ENCODE results near the gene ABTB1. TPM values are rescaled to one million over a fixed set of nuclear protein-coding genes. Genes with fewer than 3 reads are reported as not detected.

Gene ABTB1
- total RNA-seq, 1 donor from 2014 or later: 11.8 TPM

DNA sequence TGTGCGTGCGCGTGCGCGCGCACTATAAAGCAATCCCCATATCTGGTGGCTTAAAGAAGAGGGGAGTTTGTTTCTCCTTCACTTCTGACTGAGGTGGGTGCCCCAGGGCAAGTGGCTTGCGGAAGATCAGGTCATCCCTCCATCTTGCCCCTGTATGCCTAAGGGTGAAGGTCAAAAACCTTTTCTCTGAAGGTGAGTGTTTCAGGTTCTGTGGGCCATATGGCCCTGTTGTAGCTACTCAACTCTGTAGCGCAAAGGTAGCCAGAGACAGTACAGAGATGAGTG lies 5.5 kb downstream of the ABTB1 start:
- Histone ChIP-seq H3K9ac (ENCODE audit: low read length) (no peak overlapping the region), H3K27ac (ENCODE audit: low read depth, low read length) (no peak overlapping the region), H3K79me2 (ENCODE audit: insufficient read depth, low read length) (no peaks in the 10 kb centered on the region), H4K20me1 (ENCODE audit: insufficient read depth, low read length) (no peaks in the 10 kb centered on the region), H3K4me2 (ENCODE audit: low read length) (no peak overlapping the region), H3K36me3 (ENCODE audit: insufficient read depth, low read length) (no peaks in the 10 kb centered on the region), H2AFZ (ENCODE audit: low read depth, low read length) (no peak overlapping the region), H3K4me3 (ENCODE audit: insufficient read depth, low read depth, low read length) (no peak overlapping the region), H3K27me3 (ENCODE audit: insufficient read depth, low read length) (no peaks in the 10 kb centered on the region), H3K4me1 (ENCODE audit: insufficient read depth, low read length) (peaks cover 5% of the 10 kb centered on the region), H3K9me3 (ENCODE audit: insufficient read depth, low read depth, low read length) (no peaks in the 10 kb centered on the region)
- Mint-ChIP-seq H3K4me3 (ENCODE audit: unreplicated experiment) (no peak overlapping the region), H3K27me3 (ENCODE audit: low read depth, unreplicated experiment) (peaks cover 2% of the 10 kb centered on the region), H3K9me3 (ENCODE audit: unreplicated experiment) (no peaks in the 10 kb centered on the region), H3K4me1 (ENCODE audit: low read depth, unreplicated experiment) (no peaks in the 10 kb centered on the region), H3K27ac (ENCODE audit: unreplicated experiment) (no peak overlapping the region), H3K36me3 (ENCODE audit: low read depth, unreplicated experiment) (peaks cover 12% of the 10 kb centered on the region)
- TF ChIP-seq, protein P1, sequence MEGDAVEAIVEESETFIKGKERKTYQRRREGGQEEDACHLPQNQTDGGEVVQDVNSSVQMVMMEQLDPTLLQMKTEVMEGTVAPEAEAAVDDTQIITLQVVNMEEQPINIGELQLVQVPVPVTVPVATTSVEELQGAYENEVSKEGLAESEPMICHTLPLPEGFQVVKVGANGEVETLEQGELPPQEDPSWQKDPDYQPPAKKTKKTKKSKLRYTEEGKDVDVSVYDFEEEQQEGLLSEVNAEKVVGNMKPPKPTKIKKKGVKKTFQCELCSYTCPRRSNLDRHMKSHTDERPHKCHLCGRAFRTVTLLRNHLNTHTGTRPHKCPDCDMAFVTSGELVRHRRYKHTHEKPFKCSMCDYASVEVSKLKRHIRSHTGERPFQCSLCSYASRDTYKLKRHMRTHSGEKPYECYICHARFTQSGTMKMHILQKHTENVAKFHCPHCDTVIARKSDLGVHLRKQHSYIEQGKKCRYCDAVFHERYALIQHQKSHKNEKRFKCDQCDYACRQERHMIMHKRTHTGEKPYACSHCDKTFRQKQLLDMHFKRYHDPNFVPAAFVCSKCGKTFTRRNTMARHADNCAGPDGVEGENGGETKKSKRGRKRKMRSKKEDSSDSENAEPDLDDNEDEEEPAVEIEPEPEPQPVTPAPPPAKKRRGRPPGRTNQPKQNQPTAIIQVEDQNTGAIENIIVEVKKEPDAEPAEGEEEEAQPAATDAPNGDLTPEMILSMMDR (IDR thresholded peaks at IDR 0.05; ENCODE audit: insufficient read depth, low read depth, low read length): no peak
- TF ChIP-seq EZH2 (IDR thresholded peaks at IDR 0.05; ENCODE audit: insufficient read depth, low read length): no peak
- no peak for FAIRE-seq
- no peak for DNase-seq (ENCODE audit: low read depth)

DNA sequence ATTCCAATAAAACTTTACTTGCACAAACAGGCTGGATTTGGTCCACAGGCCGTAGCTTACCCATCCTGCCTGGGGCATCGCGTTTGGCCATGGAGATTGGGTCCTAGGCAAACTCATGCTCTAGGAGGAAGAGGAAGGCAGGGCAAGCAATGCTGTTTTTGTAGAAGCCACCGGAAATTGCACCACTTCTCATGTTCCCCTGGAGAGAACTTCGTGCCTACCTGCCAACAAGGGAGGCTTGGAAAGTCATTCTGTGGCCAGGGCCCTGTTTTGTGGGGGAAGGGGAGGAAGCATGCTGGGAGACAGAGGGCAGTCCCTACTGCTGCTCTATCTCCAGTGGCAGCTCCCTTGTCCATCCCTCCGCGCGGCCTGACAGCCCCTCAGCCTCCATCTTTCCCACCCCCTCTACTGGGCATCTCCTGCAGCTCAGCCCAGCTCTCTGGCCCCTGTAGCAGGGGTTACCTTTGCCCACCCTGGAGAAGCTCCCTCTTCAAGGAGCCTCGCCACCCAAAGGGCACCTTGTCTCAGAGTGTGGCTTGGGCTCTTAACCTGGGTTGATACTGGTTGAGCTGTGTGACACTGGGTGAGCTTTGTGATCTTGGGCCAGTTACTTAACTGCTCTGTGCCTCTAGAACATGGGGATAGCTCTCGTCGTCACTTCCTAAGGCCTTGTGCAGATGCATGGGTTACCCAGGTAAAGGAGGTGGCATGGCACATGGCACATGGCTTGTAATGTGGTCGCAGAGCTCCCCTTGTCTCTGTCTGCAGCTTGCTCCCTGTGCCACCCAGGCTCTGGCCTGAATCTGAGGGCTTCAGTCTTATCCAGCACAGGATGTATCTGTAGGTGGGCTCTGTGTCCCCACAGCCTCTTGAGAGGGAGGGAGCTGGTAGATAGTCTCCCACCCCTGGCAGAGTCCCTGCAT lies 6.1 kb downstream of the ABTB1 start:
- H3K9me3 Mint-ChIP-seq (ENCODE audit: unreplicated experiment): no peaks in the 10 kb centered on the region
- no peak overlapping the region for H2AFZ ChIP-seq (ENCODE audit: low read depth, low read length)
- H4K20me1 ChIP-seq (ENCODE audit: insufficient read depth, low read length): no peaks in the 10 kb centered on the region
- H3K36me3 Mint-ChIP-seq (ENCODE audit: low read depth, unreplicated experiment): peaks cover 12% of the 10 kb centered on the region
- no peaks in the 10 kb centered on the region for H3K4me1 Mint-ChIP-seq (ENCODE audit: low read depth, unreplicated experiment)
- no peak overlapping the region for H3K4me3 ChIP-seq (ENCODE audit: insufficient read depth, low read depth, low read length)
- DNase-seq (ENCODE audit: low read depth) (no peak), FAIRE-seq (no peak)
- no peak overlapping the region for H3K27ac ChIP-seq (ENCODE audit: low read depth, low read length)
- H3K4me1 ChIP-seq (ENCODE audit: insufficient read depth, low read length): no peaks in the 10 kb centered on the region
- H3K27ac Mint-ChIP-seq (ENCODE audit: unreplicated experiment): no peak overlapping the region
- TF ChIP-seq, protein P1 (IDR thresholded peaks at IDR 0.05; ENCODE audit: insufficient read depth, low read depth, low read length): no peak
- no peak for TF ChIP-seq EZH2 (IDR thresholded peaks at IDR 0.05; ENCODE audit: insufficient read depth, low read length)
- peaks cover 2% of the 10 kb centered on the region for H3K27me3 Mint-ChIP-seq (ENCODE audit: low read depth, unreplicated experiment)
- no peaks in the 10 kb centered on the region for H3K79me2 ChIP-seq (ENCODE audit: insufficient read depth, low read length)
- H3K36me3 ChIP-seq (ENCODE audit: insufficient read depth, low read length): no peaks in the 10 kb centered on the region
- no peak overlapping the region for H3K4me2 ChIP-seq (ENCODE audit: low read length)
- H3K9me3 ChIP-seq (ENCODE audit: insufficient read depth, low read depth, low read length): no peaks in the 10 kb centered on the region
- no peak overlapping the region for H3K4me3 Mint-ChIP-seq (ENCODE audit: unreplicated experiment)
- no peaks in the 10 kb centered on the region for H3K27me3 ChIP-seq (ENCODE audit: insufficient read depth, low read length)
- no peak overlapping the region for H3K9ac ChIP-seq (ENCODE audit: low read length)

DNA sequence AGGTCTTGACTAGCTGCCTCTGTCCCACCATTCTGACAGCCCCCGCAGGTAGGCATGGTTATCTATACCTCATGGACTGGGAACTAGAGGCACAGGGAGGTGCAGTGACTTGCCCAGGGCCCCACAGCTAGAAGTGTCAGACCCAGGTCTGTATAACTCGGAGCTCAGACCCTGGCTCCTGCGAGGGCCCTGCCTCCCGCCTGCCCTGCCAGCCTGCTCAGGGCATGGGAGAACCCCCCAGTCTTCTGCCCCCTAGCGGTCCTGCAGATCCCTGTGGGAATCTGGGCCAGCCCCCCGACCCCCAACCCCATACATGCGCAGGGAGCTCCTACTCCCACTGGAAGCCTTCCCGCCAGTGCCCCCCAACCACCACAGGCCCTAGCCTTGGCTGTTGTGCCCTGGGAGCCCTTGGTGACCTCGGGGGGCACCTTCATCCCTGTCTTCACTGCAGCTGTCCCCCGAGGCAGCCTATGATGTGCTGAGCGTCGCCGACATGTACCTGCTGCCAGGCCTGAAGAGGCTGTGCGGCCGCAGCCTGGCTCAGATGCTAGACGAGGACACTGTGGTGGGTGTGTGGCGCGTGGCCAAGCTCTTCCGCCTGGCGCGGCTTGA lies 6.9 kb downstream of the ABTB1 start:
- Histone ChIP-seq H3K9ac (ENCODE audit: low read length) (no peak overlapping the region), H3K36me3 (ENCODE audit: insufficient read depth, low read length) (no peaks in the 10 kb centered on the region), H4K20me1 (ENCODE audit: insufficient read depth, low read length) (no peaks in the 10 kb centered on the region), H3K27me3 (ENCODE audit: insufficient read depth, low read length) (no peaks in the 10 kb centered on the region), H3K9me3 (ENCODE audit: insufficient read depth, low read depth, low read length) (no peaks in the 10 kb centered on the region), H2AFZ (ENCODE audit: low read depth, low read length) (no peak overlapping the region), H3K27ac (ENCODE audit: low read depth, low read length) (no peak overlapping the region), H3K4me1 (ENCODE audit: insufficient read depth, low read length) (no peaks in the 10 kb centered on the region), H3K4me3 (ENCODE audit: insufficient read depth, low read depth, low read length) (no peak overlapping the region), H3K79me2 (ENCODE audit: insufficient read depth, low read length) (no peaks in the 10 kb centered on the region), H3K4me2 (ENCODE audit: low read length) (no peak overlapping the region)
- no peaks in the 10 kb centered on the region for H3K4me1 Mint-ChIP-seq (ENCODE audit: low read depth, unreplicated experiment)
- no peak overlapping the region for H3K4me3 Mint-ChIP-seq (ENCODE audit: unreplicated experiment)
- FAIRE-seq: no peak
- H3K9me3 Mint-ChIP-seq (ENCODE audit: unreplicated experiment): no peaks in the 10 kb centered on the region
- no peak overlapping the region for H3K27ac Mint-ChIP-seq (ENCODE audit: unreplicated experiment)
- DNase-seq (ENCODE audit: low read depth): no peak
- H3K27me3 Mint-ChIP-seq (ENCODE audit: low read depth, unreplicated experiment): peaks cover 2% of the 10 kb centered on the region
- TF ChIP-seq, protein P1 (IDR thresholded peaks at IDR 0.05; ENCODE audit: insufficient read depth, low read depth, low read length): no peak
- no peak for TF ChIP-seq EZH2 (IDR thresholded peaks at IDR 0.05; ENCODE audit: insufficient read depth, low read length)
- peaks cover 12% of the 10 kb centered on the region for H3K36me3 Mint-ChIP-seq (ENCODE audit: low read depth, unreplicated experiment)
